B cell (primary cell): ENCODE measurements around the gene SLC6A1. TPM values are rescaled to one million over a fixed set of nuclear protein-coding genes. Genes with fewer than 3 reads are reported as not detected.

Experiments
- ATAC-seq: fragments of 200-7000 bp; cut with Tn5 transposase; one replicate; pipeline ENCODE4 v1.10.0; 2021; ENCODE audit warnings: low read depth, mild to moderate bottlenecking, moderate number of reproducible peaks, moderate library complexity
- CTCF ChIA-PET: fragments of 350-600 bp; sonication (Branson Sonifier 250); formaldehyde crosslinking; loops from one replicate; lab custom pipeline; 2021; ENCODE audit warnings: antibody characterized with exemption, inconsistent platforms; lab: Charles Lee
- POLR2A ChIA-PET: fragments of 350-600 bp; sonication (Branson Sonifier 250); formaldehyde crosslinking; loops from one replicate; lab custom pipeline; 2021; ENCODE audit warnings: antibody characterized with exemption; lab: Charles Lee
- DNase-seq: peaks from one replicate; pipeline ENCODE4 v3.0.0; 2013
- H2AFZ ChIP-seq: 2 replicates; pipeline ENCODE4 v1.6.1; 2012; ENCODE audit warnings: mild to moderate bottlenecking, low read depth, low read length; ENCODE audit not compliant: insufficient read depth, poor library complexity, severe bottlenecking
- H3K27ac ChIP-seq, 2 donors: 1 replicate in 1 of 2; 2 replicates in 1 of 2; pipeline ENCODE4 v1.5.1; 2012 to 2013; ENCODE audit warnings: low read length in 2 of 2, mild to moderate bottlenecking in 2 of 2, moderate library complexity in 1 of 2
- H3K27me3 ChIP-seq, 4 experiments: fragments of 200-600 bp in 1 of 4; sonication (generic) in 1 of 4; replicated peaks in 1 of 4; 1 replicate in 2 of 4; 2 replicates in 2 of 4; pipeline versions ENCODE4 v1.6.1 to v1.7.0; 2013 to 2016; ENCODE audit warnings: low read length in 3 of 4, mild to moderate bottlenecking in 2 of 4, mixed read lengths in 1 of 4, moderate library complexity in 1 of 4; ENCODE audit not compliant: insufficient read depth in 4 of 4, control insufficient read depth in 3 of 4; ENCODE audit errors: control extremely low read depth in 1 of 4
- H3K36me3 ChIP-seq, 2 experiments: replicated peaks in 1 of 2; 1 replicate in 1 of 2; 2 replicates in 1 of 2; pipeline versions ENCODE4 v1.6.1 to v1.7.1; 2013; ENCODE audit warnings: low read length in 1 of 2; ENCODE audit not compliant: insufficient read depth in 2 of 2, control insufficient read depth in 1 of 2; ENCODE audit errors: control extremely low read depth in 1 of 2, extremely low read depth in 1 of 2
- H3K4me1 ChIP-seq, 2 donors: fragments of 200-600 bp in 1 of 2; sonication (generic) in 1 of 2; 1 replicate in 1 of 2; 2 replicates in 1 of 2; pipeline versions ENCODE4 v1.5.1 to v1.6.1; 2013 to 2017; ENCODE audit warnings: low read length in 2 of 2; ENCODE audit not compliant: control insufficient read depth in 2 of 2, insufficient read depth in 2 of 2
- H3K4me2 ChIP-seq: replicated peaks from 2 replicates; pipeline ENCODE3; 2012; ENCODE audit warnings: mild to moderate bottlenecking, low read depth, low read length; ENCODE audit not compliant: poor library complexity, severe bottlenecking
- H3K4me3 ChIP-seq, 5 experiments: fragments of 200-600 bp in 1 of 5; sonication (generic) in 1 of 5; 1 replicate in 3 of 5; 2 replicates in 2 of 5; pipeline versions ENCODE4 v1.5.1 to v1.7.0; 2011 to 2016; ENCODE audit warnings: low read length in 4 of 5, mild to moderate bottlenecking in 4 of 5, low read depth in 2 of 5, control low read depth in 1 of 5, moderate library complexity in 1 of 5; ENCODE audit not compliant: insufficient read depth in 1 of 5; ENCODE audit errors: control extremely low read depth in 1 of 5, extremely low read depth in 1 of 5
- H3K79me2 ChIP-seq: fragments of 200-600 bp; sonication (generic); one replicate; pipeline ENCODE4 v1.6.0; 2016; ENCODE audit warnings: low read length; ENCODE audit not compliant: control insufficient read depth, insufficient read depth
- H3K9ac ChIP-seq: fragments of 200-600 bp; sonication (generic); 2 replicates; pipeline ENCODE4 v1.6.1; 2017; ENCODE audit warnings: mild to moderate bottlenecking, low read length, moderate library complexity
- H3K9me3 ChIP-seq, 3 donors: one replicate each; pipeline versions ENCODE4 v1.6.1 to v1.7.1; 2013; ENCODE audit warnings: low read length in 2 of 3; ENCODE audit not compliant: control insufficient read depth in 2 of 3, insufficient read depth in 1 of 3; ENCODE audit errors: control extremely low read depth in 1 of 3
- H4K20me1 ChIP-seq: 2 replicates; pipeline ENCODE4 v1.6.0; 2012; ENCODE audit warnings: mild to moderate bottlenecking, low read length; ENCODE audit not compliant: insufficient read depth, control insufficient read depth, poor library complexity, severe bottlenecking
- H3K27ac Mint-ChIP-seq: one replicate; pipeline ENCODE4 v1.8.0; 2021; ENCODE audit warnings: mixed read lengths
- H3K27me3 Mint-ChIP-seq: one replicate; pipeline ENCODE4 v1.8.0; 2021; ENCODE audit warnings: mixed read lengths
- H3K4me1 Mint-ChIP-seq: one replicate; pipeline ENCODE4 v1.8.0; 2021; ENCODE audit warnings: mixed read lengths
- H3K4me3 Mint-ChIP-seq: one replicate; pipeline ENCODE4 v1.8.0; 2021; ENCODE audit warnings: mixed read lengths
- H3K9me3 Mint-ChIP-seq: one replicate; pipeline ENCODE4 v1.8.0; 2022; ENCODE audit warnings: mixed read lengths; ENCODE audit not compliant: insufficient read depth
- CTCF ChIP-seq: fragments of 200-600 bp; IDR thresholded peaks from one replicate; pipeline ENCODE4 v1.8.0; 2022; ENCODE audit warnings: antibody characterized with exemption, mild to moderate bottlenecking
- EZH2 ChIP-seq: IDR thresholded peaks from 2 replicates; pipeline ENCODE4 v1.6.1; 2012; ENCODE audit warnings: borderline replicate concordance, low read depth, mild to moderate bottlenecking, moderate library complexity, low read length; ENCODE audit not compliant: insufficient read depth, poor library complexity, severe bottlenecking
- WGBS: methylation state at CpG from one replicate; pipeline ENCODE4 v1.1.5; 2013; ENCODE audit warnings: missing lambda C conversion rate; ENCODE audit not compliant: insufficient coverage; 5-methylcytosine and 5-hydroxymethylcytosine counted together
- intact Hi-C: fragments of 100-400 bp; cut with micrococcal nuclease; formaldehyde crosslinking; loops from one replicate; pipeline ENCODE4 v1.10.0; 2022
- polyA plus RNA-seq: library from polyadenylated mRNA; depleted of rRNA; stranded (reverse); fragments of >200 nt; gene quantifications from 2 replicates; pipeline ENCODE4 v1.2.3, GENCODE V29; 2012
- total RNA-seq, 2 donors: library from RNA; stranded (reverse); fragments of 120-200 nt in 1 of 2; gene quantifications; 1 replicate in 1 of 2; 2 replicates in 1 of 2; pipeline versions ENCODE4 v1.2.3 to v1.2.4, GENCODE V29; 2013 to 2022

SLC6A1 gene
- total and polyA plus RNA-seq, 2 donors (not counting 1 experiment from before 2014, with no cell fraction given), result not detected

DNA sequence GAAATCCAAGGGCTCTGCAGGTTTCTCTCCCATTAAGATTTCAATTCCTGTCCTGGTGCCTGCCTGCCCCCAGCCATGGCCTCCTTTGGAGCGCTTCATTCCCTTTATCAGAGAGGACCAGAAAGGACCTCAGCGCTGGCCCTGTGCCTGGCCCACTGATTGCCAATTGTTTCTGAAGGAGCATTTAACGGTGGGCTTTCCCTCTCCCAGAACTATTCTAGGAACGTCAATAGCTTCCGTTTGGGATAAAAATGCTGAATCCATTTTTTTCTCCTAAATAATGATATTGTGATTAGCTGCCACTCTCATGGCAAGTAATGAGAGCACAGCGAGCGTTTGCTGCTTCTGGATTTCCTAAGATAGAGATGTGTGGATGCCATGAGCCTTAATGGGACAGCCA lies 12.2 kb upstream of the SLC6A1 start:
- Histone ChIP-seq H4K20me1 (no peaks in the 10 kb centered on the region), H3K4me3 (no peak overlapping the region), H2AFZ (no peak overlapping the region), H3K9me3 (peaks cover 0 to 8% (median 0%) of the 10 kb centered on the region in 3 donors), H3K27me3 (peaks cover 0 to 11% (median 0%) of the 10 kb centered on the region in 4 experiments), H3K27ac (no peak overlapping the region), H3K79me2 (no peaks in the 10 kb centered on the region), H3K4me2 (no peak overlapping the region), H3K9ac (no peak overlapping the region), H3K4me1 (no peaks in the 10 kb centered on the region), H3K36me3 (no peaks in the 10 kb centered on the region)
- ChIA-PET POLR2A (no interaction called here), CTCF (interaction anchor here (1.1 to 1.6 kb wide), 2 partner anchors 10 to 18 kb away, joined by 3 to 4 read pairs; no protein-coding TSS in a partner anchor)
- WGBS, result 82% methylated on average over 3 of the region's 7 CpGs
- H3K27ac Mint-ChIP-seq, result no peak overlapping the region
- no peak for TF ChIP-seq CTCF
- TF ChIP-seq EZH2, result no peak
- ATAC-seq (no peak), DNase-seq (no peak)
- H3K4me1 Mint-ChIP-seq, result no peaks in the 10 kb centered on the region
- peaks cover 29% of the 10 kb centered on the region for H3K27me3 Mint-ChIP-seq
- intact Hi-C loops, result no loop called here
- H3K9me3 Mint-ChIP-seq, result no peaks in the 10 kb centered on the region
- H3K4me3 Mint-ChIP-seq, result no peak overlapping the region

DNA sequence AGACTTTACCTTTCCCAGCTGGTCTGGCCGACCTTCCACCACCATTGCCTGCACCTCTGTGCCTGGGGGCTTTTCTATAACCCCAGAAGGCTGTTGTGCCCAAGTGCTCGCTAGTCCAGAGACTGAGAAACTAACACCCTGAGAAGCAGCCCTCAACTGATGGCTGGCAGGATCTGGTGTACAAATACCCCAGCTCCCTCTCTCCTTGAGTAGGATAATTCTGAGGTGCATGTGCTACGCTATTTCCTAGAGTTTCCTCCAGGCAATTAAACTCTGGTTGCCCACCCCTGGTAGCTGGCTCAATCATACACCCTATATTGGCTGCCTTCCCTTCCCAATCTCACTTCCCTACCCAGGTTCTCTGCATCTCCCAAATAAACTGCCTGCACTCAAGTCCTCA lies 11.5 kb upstream of the SLC6A1 start:
- Mint-ChIP-seq H3K4me3 (no peak overlapping the region), H3K27me3 (peaks cover 29% of the 10 kb centered on the region), H3K27ac (no peak overlapping the region), H3K9me3 (no peaks in the 10 kb centered on the region), H3K4me1 (no peaks in the 10 kb centered on the region)
- ChIA-PET CTCF (interaction anchor here (1.1 to 1.6 kb wide), 3 partner anchors 9 to 19 kb away, joined by 3 to 4 read pairs (median 3); no protein-coding TSS in a partner anchor), POLR2A (no interaction called here)
- no peak overlapping the region for H3K27ac ChIP-seq
- WGBS, result 70% methylated on average over 1 of the region's 3 CpGs
- no peak overlapping the region for H3K4me3 ChIP-seq
- DNase-seq (no peak), ATAC-seq (no peak)
- peaks cover 0 to 8% (median 0%) of the 10 kb centered on the region in 4 experiments for H3K27me3 ChIP-seq
- no peaks in the 10 kb centered on the region for H3K36me3 ChIP-seq
- intact Hi-C loops, result no loop called here
- no peaks in the 10 kb centered on the region for H3K4me1 ChIP-seq
- no peaks in the 10 kb centered on the region for H3K79me2 ChIP-seq
- H3K9ac ChIP-seq, result no peak overlapping the region
- no peak overlapping the region for H2AFZ ChIP-seq
- H4K20me1 ChIP-seq, result no peaks in the 10 kb centered on the region
- no peak overlapping the region for H3K4me2 ChIP-seq
- TF ChIP-seq CTCF (no peak), EZH2 (no peak)
- H3K9me3 ChIP-seq, result peaks cover 0 to 5% (median 0%) of the 10 kb centered on the region in 3 donors
